ENCODE data around the gene MRM2. TPM values are rescaled to one million over a fixed set of nuclear protein-coding genes. Genes with fewer than 3 reads are reported as not detected.

MRM2 gene
- total and polyA plus RNA-seq, 2 donors (not counting 1 experiment from before 2014, with no cell fraction given): 14.9 to 19.3 TPM

DNA sequence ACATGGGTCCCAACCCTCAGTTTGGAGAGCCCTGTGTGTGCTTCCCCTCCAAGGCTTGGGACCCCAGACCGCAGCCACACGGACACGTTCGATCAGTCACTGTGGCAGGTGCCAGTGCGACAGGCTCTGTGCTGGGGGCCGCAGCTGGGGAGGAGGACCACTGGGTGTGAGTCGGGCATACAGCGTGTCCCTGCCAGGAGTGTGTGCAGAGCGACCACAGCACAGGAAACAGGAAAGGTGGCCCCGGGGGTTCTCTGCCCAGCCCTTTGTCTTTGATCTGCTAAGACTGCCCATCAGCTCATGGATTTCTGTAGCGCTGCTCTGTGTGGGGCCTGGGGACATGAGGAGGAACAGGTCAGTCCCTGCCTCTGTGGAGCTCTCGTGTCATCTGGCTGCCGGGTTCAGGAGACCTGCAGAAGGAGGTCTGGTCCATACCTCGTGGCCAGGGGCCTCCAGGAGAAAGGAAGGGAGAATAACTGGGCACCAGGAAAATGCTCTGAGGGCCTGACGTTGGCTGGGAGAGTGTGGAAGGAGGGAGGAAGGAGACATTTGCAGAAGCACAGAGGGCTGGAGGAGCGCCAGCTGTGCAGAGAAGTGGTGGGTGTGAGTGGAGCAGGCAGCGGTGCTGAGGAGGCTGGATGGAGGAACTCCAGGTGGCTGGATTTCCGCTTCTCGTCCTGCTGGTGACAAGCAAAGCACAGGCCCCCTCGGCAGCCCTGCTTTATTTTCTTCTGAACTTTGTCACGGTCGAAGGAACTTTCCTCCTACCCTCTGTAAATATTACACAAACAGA lies 4.1 kb upstream of the MRM2 start:
- Histone ChIP-seq H3K4me2 (ENCODE audit: extremely low read depth, insufficient read depth, low read length) (no peak overlapping the region), H3K27me3 (ENCODE audit: control insufficient read depth, insufficient read depth, low read length) (no peaks in the 10 kb centered on the region), H4K20me1 (ENCODE audit: control insufficient read depth, extremely low read depth, insufficient read depth, low read length) (no peaks in the 10 kb centered on the region), H3K9ac (ENCODE audit: insufficient read depth, low read length) (no peak overlapping the region), H3K79me2 (ENCODE audit: control insufficient read depth, insufficient read depth, low read length) (peaks cover 8% of the 10 kb centered on the region), H3K36me3 (ENCODE audit: control insufficient read depth, insufficient read depth, low read length) (peaks cover 5% of the 10 kb centered on the region), H3K9me3 (ENCODE audit: control insufficient read depth, insufficient read depth, low read depth, low read length) (no peaks in the 10 kb centered on the region), H3K27ac (ENCODE audit: insufficient read depth, low read length) (no peak overlapping the region), H3K4me3 (replicated peaks in 1 of 4; ENCODE audit: control extremely low read depth in 1 of 4, insufficient read depth in 1 of 4, low read depth in 3 of 4, low read length in 4 of 4) (no peak overlapping the region), H2AFZ (ENCODE audit: low read length) (no peak overlapping the region), H3K4me1 (ENCODE audit: control insufficient read depth, extremely low read depth, insufficient read depth, low read length) (peaks cover 17% of the 10 kb centered on the region)
- DNase-seq (ENCODE audit: low read depth in 2 of 2): no peak
- TF ChIP-seq, protein P1, sequence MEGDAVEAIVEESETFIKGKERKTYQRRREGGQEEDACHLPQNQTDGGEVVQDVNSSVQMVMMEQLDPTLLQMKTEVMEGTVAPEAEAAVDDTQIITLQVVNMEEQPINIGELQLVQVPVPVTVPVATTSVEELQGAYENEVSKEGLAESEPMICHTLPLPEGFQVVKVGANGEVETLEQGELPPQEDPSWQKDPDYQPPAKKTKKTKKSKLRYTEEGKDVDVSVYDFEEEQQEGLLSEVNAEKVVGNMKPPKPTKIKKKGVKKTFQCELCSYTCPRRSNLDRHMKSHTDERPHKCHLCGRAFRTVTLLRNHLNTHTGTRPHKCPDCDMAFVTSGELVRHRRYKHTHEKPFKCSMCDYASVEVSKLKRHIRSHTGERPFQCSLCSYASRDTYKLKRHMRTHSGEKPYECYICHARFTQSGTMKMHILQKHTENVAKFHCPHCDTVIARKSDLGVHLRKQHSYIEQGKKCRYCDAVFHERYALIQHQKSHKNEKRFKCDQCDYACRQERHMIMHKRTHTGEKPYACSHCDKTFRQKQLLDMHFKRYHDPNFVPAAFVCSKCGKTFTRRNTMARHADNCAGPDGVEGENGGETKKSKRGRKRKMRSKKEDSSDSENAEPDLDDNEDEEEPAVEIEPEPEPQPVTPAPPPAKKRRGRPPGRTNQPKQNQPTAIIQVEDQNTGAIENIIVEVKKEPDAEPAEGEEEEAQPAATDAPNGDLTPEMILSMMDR (conservative IDR thresholded peaks at IDR 0.05 in 1 of 2, IDR thresholded peaks at IDR 0.05 in 1 of 2; ENCODE audit: low read depth in 1 of 2, low read length in 2 of 2): no peak
- TF ChIP-seq EZH2 (IDR thresholded peaks at IDR 0.05; ENCODE audit: low read length, missing control alignments): no peak

DNA sequence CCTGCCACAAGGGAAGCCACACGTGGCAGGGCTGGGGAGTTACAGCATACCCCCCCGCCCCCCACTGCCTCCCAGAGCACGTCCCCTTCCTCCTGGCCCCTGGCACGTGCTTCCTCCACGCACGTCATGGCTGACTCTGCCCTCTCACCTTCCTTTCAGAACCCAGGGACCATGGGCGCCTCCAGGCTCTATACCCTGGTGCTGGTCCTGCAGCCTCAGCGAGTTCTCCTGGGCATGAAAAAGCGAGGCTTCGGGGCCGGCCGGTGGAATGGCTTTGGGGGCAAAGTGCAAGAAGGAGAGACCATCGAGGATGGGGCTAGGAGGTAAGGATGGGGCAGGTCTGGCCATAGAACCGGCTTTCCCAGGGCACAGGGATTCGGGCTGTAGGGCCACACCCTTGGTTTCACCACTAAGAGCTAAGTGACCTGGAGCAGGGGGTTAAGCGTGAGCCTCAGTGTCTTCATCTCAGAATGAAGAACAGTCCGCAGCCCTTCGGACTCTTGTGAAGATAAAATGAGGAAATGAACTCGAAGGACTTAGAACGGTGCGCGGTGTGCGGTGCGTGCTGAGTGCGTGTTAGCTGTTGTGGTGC lies 2.5 kb upstream of the MRM2 start:
- H2AFZ ChIP-seq (ENCODE audit: low read length): no peak overlapping the region
- H3K27ac ChIP-seq (ENCODE audit: insufficient read depth, low read length): no peak overlapping the region
- no peak overlapping the region for H3K9ac ChIP-seq (ENCODE audit: insufficient read depth, low read length)
- H3K9me3 ChIP-seq (ENCODE audit: control insufficient read depth, insufficient read depth, low read depth, low read length): no peaks in the 10 kb centered on the region
- TF ChIP-seq, protein P1 (conservative IDR thresholded peaks at IDR 0.05 in 1 of 2, IDR thresholded peaks at IDR 0.05 in 1 of 2; ENCODE audit: low read depth in 1 of 2, low read length in 2 of 2): no peak
- no peak for TF ChIP-seq EZH2 (IDR thresholded peaks at IDR 0.05; ENCODE audit: low read length, missing control alignments)
- peaks cover 3% of the 10 kb centered on the region for H3K36me3 ChIP-seq (ENCODE audit: control insufficient read depth, insufficient read depth, low read length)
- H3K4me2 ChIP-seq (ENCODE audit: extremely low read depth, insufficient read depth, low read length): no peak overlapping the region
- H3K4me1 ChIP-seq (ENCODE audit: control insufficient read depth, extremely low read depth, insufficient read depth, low read length): peaks cover 13% of the 10 kb centered on the region
- H3K4me3 ChIP-seq (replicated peaks in 1 of 4; ENCODE audit: control extremely low read depth in 1 of 4, insufficient read depth in 1 of 4, low read depth in 3 of 4, low read length in 4 of 4): no peak overlapping the region
- no peak for DNase-seq (ENCODE audit: low read depth in 2 of 2)
- H4K20me1 ChIP-seq (ENCODE audit: control insufficient read depth, extremely low read depth, insufficient read depth, low read length): no peaks in the 10 kb centered on the region
- H3K27me3 ChIP-seq (ENCODE audit: control insufficient read depth, insufficient read depth, low read length): no peaks in the 10 kb centered on the region
- H3K79me2 ChIP-seq (ENCODE audit: control insufficient read depth, insufficient read depth, low read length): peaks cover 21% of the 10 kb centered on the region

DNA sequence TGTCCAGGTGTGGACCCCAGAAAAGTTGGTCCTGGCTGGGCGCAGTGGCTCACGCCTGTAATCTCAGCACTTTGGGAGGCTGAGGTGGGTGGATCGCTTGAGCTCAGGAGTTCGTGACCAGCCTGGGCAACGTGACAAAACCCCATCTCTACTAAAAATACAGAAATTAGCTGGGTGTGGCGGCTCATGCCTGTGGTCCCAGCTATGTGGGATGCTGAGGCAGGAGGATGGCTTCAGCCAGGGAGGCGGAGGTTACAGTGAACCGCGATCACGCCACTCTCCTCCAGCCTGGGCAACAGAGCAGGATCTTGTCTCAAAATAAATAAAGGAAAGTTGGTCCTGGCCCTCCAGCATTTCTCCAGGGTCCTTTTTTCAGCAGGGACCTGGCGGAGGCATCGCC lies 1.5 kb upstream of the MRM2 start:
- H3K27me3 ChIP-seq (ENCODE audit: control insufficient read depth, insufficient read depth, low read length): no peaks in the 10 kb centered on the region
- no peak overlapping the region for H3K9ac ChIP-seq (ENCODE audit: insufficient read depth, low read length)
- H3K4me1 ChIP-seq (ENCODE audit: control insufficient read depth, extremely low read depth, insufficient read depth, low read length): peaks cover 8% of the 10 kb centered on the region
- H3K4me2 ChIP-seq (ENCODE audit: extremely low read depth, insufficient read depth, low read length): peak overlapping the region; percentile 91
- no peaks in the 10 kb centered on the region for H3K9me3 ChIP-seq (ENCODE audit: control insufficient read depth, insufficient read depth, low read depth, low read length)
- TF ChIP-seq, protein P1 (conservative IDR thresholded peaks at IDR 0.05 in 1 of 2, IDR thresholded peaks at IDR 0.05 in 1 of 2; ENCODE audit: low read depth in 1 of 2, low read length in 2 of 2): no peak
- no peak for TF ChIP-seq EZH2 (IDR thresholded peaks at IDR 0.05; ENCODE audit: low read length, missing control alignments)
- no peak overlapping the region for H3K4me3 ChIP-seq (replicated peaks in 1 of 4; ENCODE audit: control extremely low read depth in 1 of 4, insufficient read depth in 1 of 4, low read depth in 3 of 4, low read length in 4 of 4)
- no peak overlapping the region for H2AFZ ChIP-seq (ENCODE audit: low read length)
- H4K20me1 ChIP-seq (ENCODE audit: control insufficient read depth, extremely low read depth, insufficient read depth, low read length): no peaks in the 10 kb centered on the region
- DNase-seq (ENCODE audit: low read depth in 2 of 2): peak in 1 of 2 donors; percentile 17
- H3K79me2 ChIP-seq (ENCODE audit: control insufficient read depth, insufficient read depth, low read length): peaks cover 22% of the 10 kb centered on the region
- H3K27ac ChIP-seq (ENCODE audit: insufficient read depth, low read length): no peak overlapping the region
- H3K36me3 ChIP-seq (ENCODE audit: control insufficient read depth, insufficient read depth, low read length): peaks cover 7% of the 10 kb centered on the region
